ENCODE data around the gene SCGB3A2. TPM values are rescaled to one million over a fixed set of nuclear protein-coding genes. Genes with fewer than 3 reads are reported as not detected.

The SCGB3A2 gene
- polyA plus RNA-seq, 1 of the 3 experiments (the other 2 are of a cell fraction): not detected

DNA sequence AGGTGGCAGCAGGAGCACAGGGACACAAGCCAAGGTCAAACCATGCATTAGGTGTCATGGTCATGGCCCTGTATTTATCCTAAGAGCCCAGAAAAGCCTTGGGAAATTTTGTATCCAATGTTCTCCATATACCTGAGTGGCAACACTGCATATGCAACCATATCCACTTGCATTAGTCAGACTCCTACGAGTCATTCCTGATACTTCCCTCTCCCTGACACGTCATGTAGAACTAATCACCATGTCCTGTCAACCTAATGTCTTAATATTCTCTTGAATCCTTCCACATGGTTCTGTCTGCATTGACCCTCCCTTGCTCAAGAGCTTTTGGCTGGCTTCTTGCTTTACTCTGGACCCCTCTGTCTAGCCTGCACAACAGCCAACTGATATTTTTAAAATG is 9.4 kb downstream of the SCGB3A2 start:
- no peak for DNase-seq
- WGBS (ENCODE audit: low lambda C conversion rate): 28% methylated on average over 2 of the region's 2 CpGs
- H3K4me3 ChIP-seq (ENCODE audit: low read depth in 2 of 2, low read length in 1 of 2): no peak overlapping the region
- peaks cover 11% of the 10 kb centered on the region for H3F3A ChIP-seq (replicated peaks; ENCODE audit: insufficient read depth)
- H3K9me2 ChIP-seq: no peaks in the 10 kb centered on the region
- H3K9me3 ChIP-seq: no peaks in the 10 kb centered on the region
- H3K4me1 ChIP-seq (ENCODE audit: control insufficient read depth in 1 of 2, insufficient read depth in 2 of 2, low read depth in 1 of 2, low read length in 1 of 2): no peaks in the 10 kb centered on the region; a peak in 1 of 4 replicates
- no peak overlapping the region for H3K9ac ChIP-seq
- POLR2A ChIA-PET: no interaction called here
- TF ChIP-seq FOSL2 (IDR thresholded peaks at IDR 0.05; ENCODE audit: borderline replicate concordance, low read depth) (no peak), POLR2AphosphoS5 (IDR thresholded peaks at IDR 0.05; ENCODE audit: low read depth, low read length) (no peak), CTCF (IDR thresholded peaks at IDR 0.05) (no peak), ELF1 (IDR thresholded peaks at IDR 0.05) (no peak), RXRA (IDR thresholded peaks at IDR 0.05; ENCODE audit: borderline replicate concordance, low read depth) (no peak), FOXM1 (IDR thresholded peaks at IDR 0.05; ENCODE audit: low read depth) (no peak), GABPA (IDR thresholded peaks at IDR 0.05; ENCODE audit: low read depth) (no peak), YY1 (IDR thresholded peaks at IDR 0.05; ENCODE audit: low read depth) (no peak), EZH2phosphoT487 (IDR thresholded peaks at IDR 0.05; ENCODE audit: borderline replicate concordance, low read depth) (no peak), TEAD4 (IDR thresholded peaks at IDR 0.05; ENCODE audit: borderline replicate concordance, insufficient read depth) (no peak)
- TF ChIP-seq, protein P1, sequence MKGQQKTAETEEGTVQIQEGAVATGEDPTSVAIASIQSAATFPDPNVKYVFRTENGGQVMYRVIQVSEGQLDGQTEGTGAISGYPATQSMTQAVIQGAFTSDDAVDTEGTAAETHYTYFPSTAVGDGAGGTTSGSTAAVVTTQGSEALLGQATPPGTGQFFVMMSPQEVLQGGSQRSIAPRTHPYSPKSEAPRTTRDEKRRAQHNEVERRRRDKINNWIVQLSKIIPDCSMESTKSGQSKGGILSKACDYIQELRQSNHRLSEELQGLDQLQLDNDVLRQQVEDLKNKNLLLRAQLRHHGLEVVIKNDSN (IDR thresholded peaks at IDR 0.05; ENCODE audit: borderline replicate concordance, low read depth): no peak
- TF ChIP-seq, protein P2, sequence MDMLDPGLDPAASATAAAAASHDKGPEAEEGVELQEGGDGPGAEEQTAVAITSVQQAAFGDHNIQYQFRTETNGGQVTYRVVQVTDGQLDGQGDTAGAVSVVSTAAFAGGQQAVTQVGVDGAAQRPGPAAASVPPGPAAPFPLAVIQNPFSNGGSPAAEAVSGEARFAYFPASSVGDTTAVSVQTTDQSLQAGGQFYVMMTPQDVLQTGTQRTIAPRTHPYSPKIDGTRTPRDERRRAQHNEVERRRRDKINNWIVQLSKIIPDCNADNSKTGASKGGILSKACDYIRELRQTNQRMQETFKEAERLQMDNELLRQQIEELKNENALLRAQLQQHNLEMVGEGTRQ (IDR thresholded peaks at IDR 0.05; ENCODE audit: borderline replicate concordance, low read depth, low read length): no peak
- no peaks in the 10 kb centered on the region for H3K79me2 ChIP-seq (ENCODE audit: insufficient read depth)
- peaks cover 0 to 5% of the 10 kb centered on the region in 2 experiments for H3K36me3 ChIP-seq (replicated peaks in 1 of 2; ENCODE audit: control insufficient read depth in 1 of 2, insufficient read depth in 2 of 2, low read length in 1 of 2)
- H4K20me1 ChIP-seq (ENCODE audit: insufficient read depth): no peaks in the 10 kb centered on the region
- no peak overlapping the region; a peak in 1 of 4 replicates for H3K27ac ChIP-seq (ENCODE audit: low read depth in 2 of 2, low read length in 1 of 2)
- no peak overlapping the region for H3K4me2 ChIP-seq
- no peaks in the 10 kb centered on the region for H3K27me3 ChIP-seq (ENCODE audit: insufficient read depth)
- no peak overlapping the region for H2AFZ ChIP-seq (ENCODE audit: low read depth)
- CTCF ChIA-PET: interaction anchor here (0.9 to 5.6 kb wide), 21 partner anchors 8 to 435 kb away, joined by 3 to 75 read pairs (median 4); partner anchors contain the start of gene SCGB3A2

DNA sequence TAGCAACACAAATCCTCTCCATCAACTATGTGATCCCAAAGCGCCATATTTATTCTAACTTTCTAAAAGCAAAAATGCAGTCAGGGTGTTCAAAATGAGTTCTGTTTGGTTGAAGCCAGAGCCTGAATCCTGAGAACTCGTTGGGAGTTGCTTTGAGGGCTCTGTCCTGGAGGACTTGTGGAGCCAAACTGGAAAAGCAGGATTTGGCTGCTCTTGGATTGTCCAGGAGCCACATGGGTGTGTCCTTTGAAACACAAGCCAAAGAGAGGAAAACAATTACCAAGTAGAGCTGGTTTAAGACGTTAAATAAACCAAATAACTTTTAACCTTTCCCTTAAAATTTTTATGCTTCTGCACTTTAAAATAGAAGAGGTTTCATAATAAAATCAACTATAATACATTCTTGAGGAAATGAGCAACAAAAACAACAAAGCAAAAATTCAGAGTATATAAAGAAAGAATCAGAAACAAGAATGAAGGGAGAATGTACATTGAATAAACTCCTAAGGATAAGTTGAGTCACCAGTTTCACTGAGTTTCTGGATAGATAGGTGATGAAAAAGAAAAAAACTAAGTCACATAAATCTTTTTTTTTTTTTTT is 14.3 kb downstream of the SCGB3A2 start:
- Histone ChIP-seq H3K4me3 (ENCODE audit: low read depth in 2 of 2, low read length in 1 of 2) (no peak overlapping the region), H3F3A (replicated peaks; ENCODE audit: insufficient read depth) (peaks cover 9% of the 10 kb centered on the region), H2AFZ (ENCODE audit: low read depth) (peak overlapping the region; percentile 60), H3K4me2 (peak overlapping the region; percentile 49; the same call in 1 of the 2 replicates), H4K20me1 (ENCODE audit: insufficient read depth) (no peaks in the 10 kb centered on the region), H3K27me3 (ENCODE audit: insufficient read depth) (no peaks in the 10 kb centered on the region), H3K4me1 (ENCODE audit: control insufficient read depth in 1 of 2, insufficient read depth in 2 of 2, low read depth in 1 of 2, low read length in 1 of 2) (peaks cover 2 to 6% of the 10 kb centered on the region in 2 experiments; a peak in 2 of 4 replicates), H3K9ac (peak overlapping the region; percentile 30; the same call in 1 of the 2 replicates), H3K36me3 (replicated peaks in 1 of 2; ENCODE audit: control insufficient read depth in 1 of 2, insufficient read depth in 2 of 2, low read length in 1 of 2) (peaks cover 0 to under 1% of the 10 kb centered on the region in 2 experiments), H3K27ac (ENCODE audit: low read depth in 2 of 2, low read length in 1 of 2) (peak overlapping the region in 1 of 2 experiments; percentile 82; a peak in 2 of 4 replicates), H3K79me2 (ENCODE audit: insufficient read depth) (peaks cover under 1% of the 10 kb centered on the region; the same call in 1 of the 2 replicates), H3K9me3 (no peaks in the 10 kb centered on the region), H3K9me2 (no peaks in the 10 kb centered on the region)
- no peak for TF ChIP-seq NFIC (IDR thresholded peaks at IDR 0.05; ENCODE audit: borderline replicate concordance)
- TF ChIP-seq YY1 (IDR thresholded peaks at IDR 0.05; ENCODE audit: low read depth): no peak
- no peak for TF ChIP-seq ELF1 (IDR thresholded peaks at IDR 0.05)
- no peak for TF ChIP-seq REST (IDR thresholded peaks at IDR 0.05; ENCODE audit: low read depth, low read length)
- TF ChIP-seq POLR2AphosphoS5 (IDR thresholded peaks at IDR 0.05; ENCODE audit: low read depth, low read length): no peak
- no peak for TF ChIP-seq JUND (IDR thresholded peaks at IDR 0.05)
- no peak for TF ChIP-seq SIN3A (IDR thresholded peaks at IDR 0.05; ENCODE audit: borderline replicate concordance, low read depth, low read length)
- WGBS (ENCODE audit: low lambda C conversion rate): 42% methylated on average over 3 of the region's 3 CpGs
- DNase-seq: no peak
- CTCF ChIA-PET: interaction anchor here (1.0 kb wide), 1 partner anchor 42 kb away, joined by 3 read pairs; no protein-coding TSS in a partner anchor
- POLR2A ChIA-PET: no interaction called here

Data from SK-N-SH (cell line).